ENCODE results near the gene MRGPRD.

MRGPRD gene

GRCh38 chr11:68968306-68969250 lies 12.2 kb downstream of the MRGPRD start:
- DNase-seq (ENCODE audit: low read depth) = no peak

- DNase-seq (ENCODE audit: low read depth) = no peak
These were observed 13.6 kb downstream of the MRGPRD start for GRCh38 chr11:68966894-68967780.

DNA sequence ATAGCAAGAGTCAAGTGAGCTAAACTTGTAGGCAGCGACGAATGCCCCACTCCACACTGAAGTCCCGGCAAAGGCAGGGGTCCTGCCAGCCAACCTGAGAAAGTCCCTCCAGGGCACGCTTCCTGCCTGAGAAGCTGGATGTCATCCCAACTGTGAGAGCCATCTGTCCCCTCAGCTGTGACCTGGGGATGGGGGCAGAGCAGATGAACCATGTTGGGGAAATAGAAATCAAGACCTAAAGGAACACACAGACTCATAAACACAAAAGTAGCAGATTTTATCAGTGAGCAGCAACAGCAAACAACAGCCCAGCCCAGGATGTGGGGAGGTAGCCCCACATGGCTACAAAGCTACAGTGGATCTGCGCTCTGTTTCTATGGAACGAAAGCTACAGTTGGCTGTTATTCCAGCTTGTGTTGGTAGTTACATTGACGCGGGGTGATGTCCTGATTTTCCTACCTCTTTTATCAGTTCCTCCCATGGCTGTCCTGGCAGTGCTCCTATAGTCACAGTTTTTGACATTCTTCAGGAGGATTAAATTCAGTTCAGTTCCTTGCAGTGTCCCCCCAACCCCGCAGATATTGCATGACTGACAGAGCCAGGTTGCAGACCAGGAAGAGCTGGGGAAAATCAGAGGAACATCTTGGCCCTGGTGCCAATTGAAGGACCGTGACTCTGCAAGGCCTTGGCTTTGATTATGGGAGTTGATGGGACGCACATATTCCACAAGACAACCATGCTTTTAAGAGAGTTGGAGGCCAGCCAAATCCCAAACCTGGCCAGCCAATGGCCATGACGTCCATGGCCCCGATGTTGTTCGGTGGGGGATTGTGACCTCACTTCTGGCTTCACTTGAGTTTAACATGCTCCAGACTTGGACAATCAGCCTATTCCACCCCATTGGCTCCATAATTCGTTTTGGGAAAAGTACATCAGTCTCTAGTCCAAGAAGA lies 14.6 kb downstream of the MRGPRD start:
- no peak for DNase-seq (ENCODE audit: low read depth)

GRCh38 chr11:68963779-68964178 lies 17.0 kb downstream of the MRGPRD start:
- no peak for DNase-seq (ENCODE audit: low read depth)

GRCh38 chr11:68962527-68963250 lies 18.1 kb downstream of the MRGPRD start:
- DNase-seq (ENCODE audit: low read depth) = no peak

- DNase-seq (ENCODE audit: low read depth) = no peak
These were observed 19.5 kb downstream of the MRGPRD start for GRCh38 chr11:68961245-68961644.

DNA sequence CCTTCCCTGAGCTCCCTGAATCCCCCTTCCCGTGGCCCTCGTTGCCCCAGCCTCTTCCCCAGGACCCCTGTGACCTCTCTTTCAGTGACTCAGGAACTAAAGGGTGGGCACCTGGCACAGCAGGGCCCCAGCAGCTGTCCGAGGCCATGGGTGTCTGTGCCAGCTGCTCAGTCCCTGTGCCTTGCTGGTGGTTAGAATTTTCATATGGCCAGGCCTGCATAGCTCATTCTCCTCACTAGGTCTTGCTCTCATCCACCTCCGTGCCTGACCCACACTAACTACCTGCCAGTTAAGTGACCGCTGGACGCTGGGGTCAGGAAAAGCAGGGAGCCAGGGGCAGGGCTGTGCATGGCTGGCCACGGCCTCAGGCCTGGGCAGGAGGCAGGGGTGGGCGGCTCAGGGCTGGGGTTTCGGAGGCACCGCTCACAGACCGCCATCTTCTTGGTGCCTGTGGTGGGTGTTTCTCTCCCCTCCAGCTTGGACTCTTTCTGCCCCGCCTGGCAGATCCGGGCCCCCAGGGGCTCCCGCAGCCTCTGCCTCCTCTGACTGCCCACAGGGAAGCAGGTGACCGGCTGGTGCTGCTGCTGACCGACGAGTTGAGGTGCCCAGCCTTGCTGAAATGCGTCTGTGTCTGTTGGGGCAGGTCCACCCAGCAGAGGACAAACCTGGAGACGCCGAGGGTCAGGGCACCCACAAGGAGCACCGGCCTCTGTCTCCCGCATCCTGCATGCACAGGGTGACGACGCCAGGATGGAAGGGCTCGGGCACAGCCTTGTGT lies 20.3 kb downstream of the MRGPRD start:
- DNase-seq (ENCODE audit: low read depth) = no peak

GRCh38 chr11:68959465-68960293 lies 21.1 kb downstream of the MRGPRD start:
- no peak for DNase-seq (ENCODE audit: low read depth)

DNA sequence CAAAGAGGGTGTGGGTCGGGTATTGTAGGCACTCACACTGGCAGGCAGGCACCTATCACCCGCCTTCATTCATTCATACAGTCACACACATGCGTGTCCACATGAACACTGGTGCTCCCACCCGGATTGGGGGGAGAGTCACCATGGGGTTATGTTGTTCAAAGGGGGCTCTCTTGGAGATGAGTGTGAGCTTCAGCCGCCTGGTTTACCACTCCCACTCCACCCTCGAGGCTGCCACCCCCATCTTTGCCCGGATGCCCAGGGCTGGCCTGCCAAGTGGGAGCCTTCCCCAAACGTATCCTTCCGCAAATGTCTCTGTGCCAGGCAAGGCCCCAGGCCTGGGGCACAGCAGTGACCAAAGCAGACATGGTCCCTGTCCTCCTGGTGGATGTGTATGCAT lies 22.6 kb downstream of the MRGPRD start:
- no peak for DNase-seq (ENCODE audit: low read depth)

GRCh38 chr11:68956547-68957254 lies 24.1 kb downstream of the MRGPRD start:
- DNase-seq (ENCODE audit: low read depth) = no peak

DNA sequence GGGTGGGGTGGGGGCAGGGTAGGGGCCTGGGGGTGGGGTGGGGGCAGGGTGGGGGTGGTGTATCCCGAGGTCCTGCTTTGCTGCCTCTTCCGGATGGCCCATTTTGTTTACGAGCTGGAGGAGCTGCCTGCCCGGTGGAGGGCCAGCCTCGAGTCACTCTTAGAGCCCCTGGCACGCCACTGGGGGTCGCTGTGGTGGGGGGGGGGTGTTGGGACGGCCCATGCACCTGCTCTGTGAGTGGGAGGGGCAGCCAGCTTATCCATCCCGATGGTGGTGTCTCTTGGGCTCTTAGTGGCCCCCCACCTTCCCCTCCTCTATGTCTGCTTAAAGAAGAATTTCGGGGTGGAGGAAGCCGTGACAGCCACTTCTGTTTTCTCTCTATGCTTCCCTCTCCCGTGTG lies 24.6 kb downstream of the MRGPRD start:
- DNase-seq (ENCODE audit: low read depth) = no peak

- no peak for DNase-seq (ENCODE audit: low read depth)
These were observed 25.2 kb downstream of the MRGPRD start for GRCh38 chr11:68955607-68955958.

- DNase-seq (ENCODE audit: low read depth) = no peak
These were observed 25.8 kb downstream of the MRGPRD start for GRCh38 chr11:68954836-68955606.

GRCh38 chr11:68950762-68951161 lies 30.0 kb downstream of the MRGPRD start:
- DNase-seq (ENCODE audit: low read depth) = no peak

DNA sequence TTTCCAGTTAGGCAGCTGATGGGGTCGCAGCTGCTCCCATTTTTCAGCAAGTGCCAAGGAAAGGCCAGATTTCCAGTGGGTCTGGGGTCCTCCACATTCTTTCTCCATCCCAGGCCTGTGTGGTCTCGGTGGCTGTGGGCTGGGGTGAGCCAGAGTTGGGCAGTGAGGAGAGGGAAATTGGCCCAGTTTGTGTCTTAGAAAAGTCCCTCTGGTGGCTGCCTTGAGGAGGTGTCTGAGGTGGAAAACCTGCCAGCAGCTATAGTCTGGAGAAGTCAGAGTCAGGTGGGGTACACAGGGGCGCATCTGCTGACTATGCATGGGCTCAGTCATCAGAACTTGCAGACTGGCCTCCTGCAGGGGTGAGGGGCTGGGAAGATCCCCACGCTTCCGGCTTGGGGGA lies 30.5 kb downstream of the MRGPRD start:
- DNase-seq (ENCODE audit: low read depth) = no peak

DNA sequence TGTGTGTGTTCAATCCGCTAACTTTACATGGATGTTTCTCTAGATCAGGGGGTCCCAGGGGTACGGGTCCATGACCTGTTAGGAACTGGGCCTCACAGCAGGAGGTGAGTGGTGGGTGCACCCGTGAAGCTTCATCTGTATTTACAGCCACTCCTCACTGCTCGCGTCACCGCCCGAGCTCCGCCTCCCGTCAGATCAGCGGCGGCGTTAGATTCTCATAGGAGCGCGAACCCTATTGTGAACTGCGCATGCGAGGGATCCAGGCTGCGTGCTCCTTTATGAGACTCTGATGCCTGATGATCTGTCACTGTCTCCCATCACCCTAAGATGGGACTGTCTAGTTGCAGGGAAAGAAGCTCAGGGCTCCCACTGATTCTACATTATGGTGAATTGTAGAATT lies 31.9 kb downstream of the MRGPRD start:
- no peak for DNase-seq (ENCODE audit: low read depth)

DNA sequence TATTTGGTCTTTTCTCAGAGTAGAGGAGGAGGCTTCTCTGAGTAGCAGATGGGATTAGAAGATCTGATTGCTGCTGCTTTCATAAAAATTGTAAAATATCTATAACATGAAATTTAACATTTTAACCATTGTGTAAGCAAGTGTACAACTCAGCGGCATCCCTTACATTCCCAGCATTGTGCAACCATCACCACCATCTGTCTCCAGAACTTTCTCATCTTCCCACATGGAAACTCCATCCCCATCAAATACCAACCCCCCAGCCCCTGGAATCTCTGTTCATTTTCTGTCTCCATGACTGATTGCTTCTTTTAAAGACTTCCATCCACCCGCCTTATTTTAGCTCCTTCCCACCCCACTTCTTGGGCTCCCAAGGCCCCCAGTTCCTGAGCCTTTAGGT lies 32.3 kb downstream of the MRGPRD start:
- DNase-seq (ENCODE audit: low read depth) = no peak

GRCh38 chr11:68947151-68947550 lies 33.6 kb downstream of the MRGPRD start:
- no peak for DNase-seq (ENCODE audit: low read depth)

All from stimulated activated CD8-positive, alpha-beta memory T cell treated with anti-CD3 and anti-CD28 coated beads, Interleukin-15, amount 100 ng/mL, for 1 hour (primary cell).